BJ (cell line): ENCODE data around the gene RTF1. TPM values are rescaled to one million over a fixed set of nuclear protein-coding genes. Genes with fewer than 3 reads are reported as not detected.

Source experiments
- CTCF ChIA-PET: fragments of 350-600 bp; formaldehyde crosslinking; extraction: SDS; loops from one replicate; lab custom pipeline; 2021; ENCODE audit warnings: antibody characterized with exemption, inconsistent platforms; lab: Yijun Ruan, JAX
- POLR2A ChIA-PET: fragments of 300-600 bp; sonication (Branson Sonifier 250); formaldehyde crosslinking; extraction: SDS; loops from one replicate; lab custom pipeline; 2021; ENCODE audit warnings: antibody characterized with exemption; lab: Charles Lee
- DNase-seq: peaks from one replicate; pipeline ENCODE4 v3.0.0-alpha.2; 2011; ENCODE audit warnings: low read depth
- H3K27me3 ChIP-seq: 2 replicates; pipeline ENCODE4 v1.6.0; 2011; ENCODE audit warnings: low read length; ENCODE audit not compliant: control insufficient read depth, insufficient read depth
- H3K36me3 ChIP-seq: 2 replicates; pipeline ENCODE4 v1.5.1; 2011; ENCODE audit warnings: low read length; ENCODE audit not compliant: control insufficient read depth, insufficient read depth
- H3K4me3 ChIP-seq: 2 replicates; pipeline ENCODE4 v1.5.1; 2011; ENCODE audit warnings: low read depth, mild to moderate bottlenecking, control low read depth, low read length
- polyA plus RNA-seq: library from polyadenylated mRNA; depleted of rRNA; stranded (reverse); fragments of >200 nt; gene quantifications from 2 replicates; pipeline ENCODE4 v1.2.3, GENCODE V29; 2011
- TF ChIP-seq, protein P1 (sequence below): IDR thresholded peaks from 2 replicates; pipeline ENCODE4 v1.5.1; 2011; ENCODE audit warnings: low read depth, mild to moderate bottlenecking, control low read depth, inconsistent platforms, low read length, moderate library complexity; ENCODE audit not compliant: insufficient read depth

The RTF1 gene
- polyA plus RNA-seq, 1 experiment, result 22.6 TPM

DNA sequence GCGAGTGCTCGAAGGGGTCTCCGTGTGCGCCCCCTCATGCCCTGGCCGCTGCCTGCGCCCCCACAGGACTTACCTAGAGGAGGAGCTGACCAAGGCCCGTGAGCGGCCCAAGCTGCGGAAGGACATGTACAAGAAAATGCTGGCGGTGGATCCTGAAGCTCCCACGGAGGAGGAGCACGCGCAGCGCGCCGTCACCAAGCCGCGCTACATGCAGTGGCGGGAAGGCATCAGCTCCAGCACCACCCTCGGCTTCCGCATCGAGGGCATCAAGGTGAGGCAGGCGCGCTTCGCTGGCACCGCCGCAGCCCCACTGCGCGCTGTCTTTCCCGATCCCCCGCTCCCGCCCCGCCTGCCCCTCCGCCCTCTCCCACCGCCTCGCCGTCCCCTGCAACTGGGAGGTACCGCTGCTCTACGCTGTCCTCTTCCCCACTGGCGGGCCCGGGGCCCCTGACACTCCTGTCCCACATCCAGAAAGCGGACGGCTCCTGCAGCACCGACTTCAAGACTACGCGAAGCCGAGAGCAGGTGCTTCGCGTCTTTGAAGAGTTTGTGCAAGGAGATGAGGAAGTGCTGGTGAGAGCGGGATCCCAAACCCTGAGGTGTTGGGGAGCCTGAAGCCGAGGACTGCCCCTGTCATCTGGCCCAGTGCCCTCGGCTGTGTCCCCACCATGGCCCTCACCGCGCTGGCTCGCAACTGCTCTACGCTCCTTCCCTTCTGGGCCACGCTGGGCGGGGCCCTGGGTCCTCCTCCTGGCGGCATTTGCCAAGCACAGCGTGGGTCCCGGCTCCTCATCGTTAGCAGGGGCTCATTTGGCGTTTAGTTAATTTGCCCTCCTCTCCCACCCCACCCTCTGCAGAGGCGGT, 85.3 kb downstream of the RTF1 start:
- H3K27me3 ChIP-seq, result peaks cover 12% of the 10 kb centered on the region
- CTCF ChIA-PET, result interaction anchor here (0.6 to 0.8 kb wide), 2 partner anchors 33 to 36 kb away, joined by 3 read pairs; no protein-coding TSS in a partner anchor
- POLR2A ChIA-PET, result no interaction called here
- no peaks in the 10 kb centered on the region for H3K36me3 ChIP-seq
- TF ChIP-seq, protein P1, sequence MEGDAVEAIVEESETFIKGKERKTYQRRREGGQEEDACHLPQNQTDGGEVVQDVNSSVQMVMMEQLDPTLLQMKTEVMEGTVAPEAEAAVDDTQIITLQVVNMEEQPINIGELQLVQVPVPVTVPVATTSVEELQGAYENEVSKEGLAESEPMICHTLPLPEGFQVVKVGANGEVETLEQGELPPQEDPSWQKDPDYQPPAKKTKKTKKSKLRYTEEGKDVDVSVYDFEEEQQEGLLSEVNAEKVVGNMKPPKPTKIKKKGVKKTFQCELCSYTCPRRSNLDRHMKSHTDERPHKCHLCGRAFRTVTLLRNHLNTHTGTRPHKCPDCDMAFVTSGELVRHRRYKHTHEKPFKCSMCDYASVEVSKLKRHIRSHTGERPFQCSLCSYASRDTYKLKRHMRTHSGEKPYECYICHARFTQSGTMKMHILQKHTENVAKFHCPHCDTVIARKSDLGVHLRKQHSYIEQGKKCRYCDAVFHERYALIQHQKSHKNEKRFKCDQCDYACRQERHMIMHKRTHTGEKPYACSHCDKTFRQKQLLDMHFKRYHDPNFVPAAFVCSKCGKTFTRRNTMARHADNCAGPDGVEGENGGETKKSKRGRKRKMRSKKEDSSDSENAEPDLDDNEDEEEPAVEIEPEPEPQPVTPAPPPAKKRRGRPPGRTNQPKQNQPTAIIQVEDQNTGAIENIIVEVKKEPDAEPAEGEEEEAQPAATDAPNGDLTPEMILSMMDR, result no peak
- no peak for DNase-seq
- no peak overlapping the region; the same call in 1 of the 2 replicates for H3K4me3 ChIP-seq

DNA sequence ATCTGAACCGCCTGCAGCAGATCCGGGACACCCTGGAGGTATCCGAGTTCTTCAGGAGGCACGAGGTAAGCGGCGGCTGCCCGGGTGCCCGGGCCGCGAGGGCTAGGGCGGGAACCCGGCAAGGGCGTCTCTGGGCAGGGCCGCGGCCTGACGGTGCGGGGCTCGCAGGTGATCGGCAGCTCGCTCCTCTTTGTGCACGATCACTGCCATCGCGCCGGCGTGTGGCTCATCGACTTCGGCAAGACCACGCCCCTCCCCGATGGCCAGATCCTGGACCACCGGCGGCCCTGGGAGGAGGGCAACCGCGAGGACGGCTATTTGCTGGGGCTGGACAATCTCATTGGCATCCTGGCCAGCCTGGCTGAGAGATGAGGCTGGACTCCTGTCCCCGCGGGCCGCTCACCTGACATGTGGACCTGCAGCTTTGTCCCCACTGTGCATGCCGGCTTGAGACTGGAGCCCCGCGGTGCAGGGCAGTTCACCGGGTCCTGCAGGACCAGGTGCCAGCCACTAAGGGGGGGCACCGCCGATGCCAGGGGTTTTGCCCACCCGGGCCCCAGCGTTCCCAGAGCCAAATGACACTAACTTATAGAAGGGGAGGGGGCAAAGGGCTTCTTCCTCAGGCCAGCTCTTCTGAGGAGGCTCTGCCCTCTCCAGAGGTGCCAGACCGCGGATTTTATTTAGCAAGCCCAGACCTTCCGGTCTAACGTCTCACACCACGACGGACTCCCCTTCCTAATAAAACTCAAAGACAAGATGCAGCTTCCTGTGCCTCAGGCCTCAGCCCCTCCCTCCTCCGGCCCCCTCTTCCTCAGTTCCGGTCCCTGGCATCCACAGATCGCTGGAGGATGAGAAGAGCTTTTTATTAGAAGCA, 86.1 kb downstream of the RTF1 start:
- ChIA-PET POLR2A (no interaction called here), CTCF (interaction anchor here (0.9 kb wide), 1 partner anchor 12 kb away, joined by 3 read pairs; no protein-coding TSS in a partner anchor)
- no peak for DNase-seq
- TF ChIP-seq, protein P1, result no peak
- Histone ChIP-seq H3K27me3 (peaks cover 12% of the 10 kb centered on the region), H3K4me3 (no peak overlapping the region), H3K36me3 (no peaks in the 10 kb centered on the region)

DNA sequence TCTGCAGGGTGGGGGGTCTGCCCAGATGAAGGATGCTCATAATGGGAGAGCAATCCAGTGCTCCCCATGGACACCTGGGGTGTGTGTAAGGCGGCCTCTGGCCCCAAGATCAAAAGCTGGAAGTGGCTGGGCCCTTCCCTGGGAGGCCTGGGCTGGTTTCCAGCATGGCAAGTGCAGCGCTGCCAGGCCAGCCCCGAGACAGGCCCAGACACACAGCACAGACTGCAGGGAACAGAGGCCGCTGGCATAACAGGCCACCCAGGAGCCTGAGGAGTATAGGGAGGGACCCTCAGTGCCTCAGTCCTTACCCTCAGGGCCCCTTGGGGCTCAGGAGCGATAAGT, 86.7 kb downstream of the RTF1 start:
- TF ChIP-seq, protein P1, result no peak
- ChIA-PET CTCF (interaction anchor here (0.9 kb wide), 1 partner anchor 13 kb away, joined by 3 read pairs; no protein-coding TSS in a partner anchor), POLR2A (no interaction called here)
- Histone ChIP-seq H3K4me3 (no peak overlapping the region), H3K27me3 (peaks cover 12% of the 10 kb centered on the region), H3K36me3 (no peaks in the 10 kb centered on the region)
- DNase-seq, result no peak

DNA sequence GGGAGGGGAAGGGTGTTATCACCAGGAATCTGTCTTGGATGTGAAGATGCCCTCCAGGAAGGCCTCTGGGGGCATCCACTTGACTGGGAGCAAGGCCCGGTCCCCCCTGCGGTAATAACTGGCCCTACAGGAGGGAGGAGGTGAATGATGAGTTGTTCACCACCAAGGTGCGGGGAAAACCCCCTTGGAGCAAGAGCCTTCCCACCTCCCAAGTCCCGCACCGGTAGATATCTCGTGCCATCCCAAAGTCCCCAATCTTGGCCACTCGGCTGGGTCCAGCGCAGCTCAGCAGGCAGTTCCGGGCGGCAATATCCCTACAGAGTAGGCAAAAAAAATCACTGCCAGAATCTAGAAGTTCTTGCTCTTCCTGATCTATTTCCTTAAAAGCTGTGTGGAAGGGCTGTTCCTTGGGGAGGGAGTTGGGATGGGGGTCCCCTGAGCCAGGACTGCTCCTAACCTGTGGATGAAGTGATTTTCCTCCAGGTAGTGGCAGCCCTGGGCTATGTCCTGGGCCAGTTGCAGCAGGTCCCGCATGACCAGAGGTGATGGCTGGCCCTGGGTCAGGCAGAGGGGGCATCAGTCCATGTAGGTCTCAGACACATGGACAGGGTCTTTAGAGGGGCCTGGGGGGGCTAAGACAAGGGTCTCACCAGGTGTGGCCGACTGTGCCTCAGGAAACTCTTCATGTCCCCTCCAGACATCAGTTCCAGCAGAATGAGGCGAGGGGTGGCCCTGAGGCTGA, 88.0 kb downstream of the RTF1 start:
- no peak overlapping the region for H3K4me3 ChIP-seq
- H3K36me3 ChIP-seq, result no peaks in the 10 kb centered on the region
- POLR2A ChIA-PET, result no interaction called here
- CTCF ChIA-PET, result interaction anchor here (0.9 to 1.7 kb wide), 2 partner anchors 11 to 39 kb away, joined by 3 to 5 read pairs; no protein-coding TSS in a partner anchor
- peaks cover 12% of the 10 kb centered on the region for H3K27me3 ChIP-seq
- DNase-seq, result no peak
- TF ChIP-seq, protein P1, result no peak
